GM19351 (cell line): Measurements from ENCODE around the gene RNF167.

Experiments
- ATAC-seq: cut with Tn5 transposase; IDR thresholded peaks from one replicate; pipeline ENCODE4 v1.9.1; 2021; ENCODE audit warnings: mild to moderate bottlenecking, moderate library complexity; ENCODE audit not compliant: unreplicated experiment

RNF167 gene

DNA sequence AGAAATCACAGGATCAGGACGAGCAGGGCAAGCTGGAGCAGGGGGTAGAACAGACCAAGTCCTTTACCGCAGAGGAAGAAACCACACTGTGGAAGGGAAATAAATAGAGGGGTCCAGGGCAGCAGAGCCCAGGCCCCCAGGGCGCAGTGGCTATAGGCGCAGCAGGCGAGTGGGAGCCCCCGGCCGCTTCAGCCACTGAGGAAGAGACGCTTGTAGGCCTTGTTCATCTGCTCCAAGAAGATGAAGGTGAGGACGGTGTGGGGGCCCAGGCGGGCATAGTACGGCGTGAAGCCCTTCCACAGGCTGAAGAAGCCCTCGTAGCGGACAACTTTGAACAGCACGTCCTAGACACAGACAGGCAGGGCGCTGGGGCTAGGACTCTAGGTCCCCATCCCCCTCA, 2.5 kb upstream of the RNF167 start:
- ATAC-seq: no peak

DNA sequence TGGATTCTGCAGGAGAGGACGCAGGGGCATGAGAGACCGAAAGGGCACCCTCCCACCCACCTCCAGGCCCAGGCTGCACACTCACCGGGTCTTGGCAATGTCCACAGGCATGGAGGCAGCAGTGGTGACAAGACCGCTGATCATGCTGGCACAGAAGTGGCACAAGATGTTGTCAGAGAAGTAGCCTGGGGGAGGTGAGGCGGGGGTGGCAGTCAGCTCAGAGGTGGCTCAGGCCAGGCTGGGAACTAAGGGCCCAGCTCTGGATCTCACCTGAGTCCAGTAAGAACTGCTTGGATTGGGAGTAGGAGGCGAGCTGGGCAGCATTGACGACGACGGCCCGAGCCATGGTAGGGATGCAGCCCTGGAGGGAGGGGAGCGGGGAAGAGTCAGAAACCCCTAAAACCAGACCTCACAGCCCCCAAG, 2.0 kb upstream of the RNF167 start:
- ATAC-seq: no peak

DNA sequence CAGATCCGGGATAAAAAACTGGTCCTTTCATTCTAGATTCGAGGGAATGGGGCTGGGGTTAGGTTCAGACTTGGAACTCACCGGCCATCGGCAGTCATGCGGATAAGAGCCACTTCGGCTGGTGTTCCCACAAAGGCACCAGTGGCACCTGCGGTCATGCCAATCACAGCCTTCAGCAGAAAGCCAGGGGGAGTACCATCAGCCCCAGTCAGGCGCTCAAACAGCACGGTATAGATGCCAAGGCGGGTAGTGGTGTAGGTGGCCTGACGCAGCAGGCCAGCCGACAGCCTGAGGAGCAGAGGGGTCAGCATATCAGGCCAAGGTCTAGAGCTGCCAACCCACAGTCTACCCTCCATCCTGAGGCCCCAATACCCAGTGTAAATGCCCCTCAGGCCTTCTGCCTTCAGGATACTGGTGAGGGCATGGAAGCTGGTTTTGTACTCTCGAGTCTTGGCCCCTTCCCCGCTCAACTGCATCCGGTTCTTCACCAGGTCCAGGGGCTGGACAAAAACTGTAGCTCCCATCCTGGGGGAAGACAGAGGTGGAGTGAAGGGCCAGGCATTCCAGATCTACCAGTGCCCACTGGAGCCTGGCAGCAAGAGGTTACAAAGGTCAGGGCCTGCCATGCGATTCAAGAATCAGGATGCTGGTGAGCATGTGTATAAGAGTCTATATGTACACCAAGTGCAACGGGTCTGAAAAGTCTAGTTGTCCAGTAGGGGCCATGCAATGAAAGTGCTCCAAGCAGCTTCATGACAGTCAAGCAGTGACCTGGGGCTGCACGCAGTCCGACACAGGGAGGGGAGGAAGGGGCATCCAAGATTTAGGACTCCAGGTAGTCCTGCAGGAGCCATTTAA, 1.2 kb upstream of the RNF167 start:
- no peak for ATAC-seq

DNA sequence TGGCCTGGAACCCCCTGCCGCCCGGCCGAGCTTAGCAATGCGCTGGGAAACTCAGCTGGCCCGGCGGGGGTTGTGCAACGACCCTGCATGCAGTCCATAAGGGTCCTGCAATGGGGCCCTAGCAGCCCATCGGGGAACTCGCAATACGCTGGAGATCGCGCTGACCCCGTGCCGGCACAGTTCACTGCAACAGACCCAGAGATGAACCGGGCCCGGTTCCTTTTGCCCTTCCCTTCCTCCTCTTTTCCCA, 597 bp upstream of the RNF167 start:
- ATAC-seq: peak; percentile 2

DNA sequence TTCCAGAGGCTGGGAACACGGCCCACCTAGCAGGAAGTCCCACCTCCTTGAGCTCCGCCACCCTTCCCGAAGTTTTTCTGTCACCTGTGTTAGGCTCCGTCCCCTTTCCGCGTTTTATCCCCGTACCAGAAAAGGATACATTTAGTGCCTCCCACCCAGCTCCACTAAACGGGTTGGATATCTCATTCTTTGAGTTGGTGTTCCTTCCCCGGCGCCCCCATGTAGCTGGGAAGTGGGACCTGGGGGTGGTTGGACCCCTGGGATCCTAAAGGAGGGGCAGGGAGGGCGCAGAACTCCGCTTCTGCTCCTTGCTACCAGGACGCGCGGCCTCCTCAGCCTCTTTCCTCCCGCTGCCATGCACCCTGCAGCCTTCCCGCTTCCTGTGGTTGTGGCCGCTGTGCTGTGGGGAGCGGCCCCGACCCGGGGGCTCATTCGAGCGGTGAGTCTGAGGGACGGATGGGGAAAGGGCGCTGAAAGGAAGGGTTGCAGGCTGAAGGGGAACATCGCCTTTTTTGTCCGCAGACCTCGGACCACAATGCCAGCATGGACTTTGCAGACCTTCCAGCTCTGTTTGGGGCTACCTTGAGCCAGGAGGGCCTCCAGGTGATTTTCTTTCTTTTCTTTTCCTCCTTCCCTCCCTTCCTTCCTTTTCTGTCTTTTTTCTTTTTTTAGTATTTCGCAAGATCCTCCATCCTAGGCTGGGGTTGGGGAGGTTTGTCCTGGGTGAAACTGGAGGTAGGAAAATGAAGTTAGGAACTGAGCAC, 669 bp downstream of the RNF167 start:
- ATAC-seq: no peak

DNA sequence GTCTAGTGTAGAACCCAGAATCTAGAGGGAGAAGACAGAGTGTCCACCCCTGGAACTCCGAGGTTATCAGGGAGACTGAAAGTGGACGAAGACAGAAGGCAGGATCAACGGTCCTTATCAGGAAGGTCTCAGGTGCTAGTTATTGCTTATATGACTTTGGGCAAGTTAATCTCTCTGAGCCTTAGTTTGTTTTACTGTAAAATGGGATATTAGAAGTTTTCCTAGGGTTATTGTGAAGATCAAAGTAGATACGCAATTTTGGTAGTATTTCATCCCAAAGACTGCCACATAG, 1.2 kb downstream of the RNF167 start:
- ATAC-seq: no peak

DNA sequence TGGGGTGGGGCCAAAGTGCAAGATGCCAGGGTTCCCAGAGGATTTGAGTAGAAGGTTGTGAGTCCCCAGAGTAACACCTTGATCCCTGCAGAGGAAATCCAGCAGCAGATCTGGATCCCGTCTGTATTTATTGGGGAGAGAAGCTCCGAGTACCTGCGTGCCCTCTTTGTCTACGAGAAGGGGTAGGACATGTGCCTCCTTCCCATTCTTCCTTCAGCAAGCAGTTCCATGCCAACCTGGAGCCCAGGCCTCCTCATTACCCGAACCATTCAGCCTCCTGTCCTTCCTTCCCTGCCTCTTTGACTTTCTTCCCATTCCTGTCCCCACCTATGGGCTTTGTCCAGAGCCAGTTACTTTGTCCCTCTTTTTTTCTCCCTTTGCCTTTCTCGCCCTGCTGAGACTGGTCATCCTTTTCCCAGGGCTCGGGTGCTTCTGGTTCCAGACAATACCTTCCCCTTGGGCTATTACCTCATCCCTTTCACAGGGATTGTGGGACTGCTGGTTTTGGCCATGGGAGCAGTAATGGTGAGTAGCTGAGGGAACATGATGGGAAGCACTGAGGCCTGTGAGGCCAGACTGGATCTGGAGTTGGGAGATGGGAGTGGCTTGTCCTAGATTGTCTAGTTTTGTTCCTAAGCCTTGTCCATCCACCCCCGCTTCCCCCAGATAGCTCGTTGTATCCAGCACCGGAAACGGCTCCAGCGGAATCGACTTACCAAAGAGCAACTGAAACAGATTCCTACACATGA, 2.9 kb downstream of the RNF167 start:
- ATAC-seq: no peak

DNA sequence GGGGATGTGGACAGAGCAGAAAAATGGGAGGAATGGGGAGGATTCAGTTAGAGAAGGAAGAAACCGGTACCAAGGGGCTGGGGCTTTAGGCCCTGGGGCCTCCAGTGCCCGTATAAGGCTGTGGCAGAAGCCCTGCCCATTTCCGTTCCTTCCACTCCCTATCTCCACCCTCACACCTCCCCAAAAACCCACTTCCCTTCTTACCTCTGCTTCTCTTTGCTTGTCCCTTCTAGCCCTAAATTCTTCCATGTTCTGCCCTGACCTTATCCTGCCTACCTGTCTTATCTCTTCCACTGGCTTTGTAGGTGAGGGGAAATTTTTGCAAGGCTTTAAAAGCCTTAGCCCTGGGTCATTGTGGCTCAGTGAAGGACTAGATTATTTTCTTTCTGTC, 4.1 kb downstream of the RNF167 start:
- ATAC-seq: no peak

DNA sequence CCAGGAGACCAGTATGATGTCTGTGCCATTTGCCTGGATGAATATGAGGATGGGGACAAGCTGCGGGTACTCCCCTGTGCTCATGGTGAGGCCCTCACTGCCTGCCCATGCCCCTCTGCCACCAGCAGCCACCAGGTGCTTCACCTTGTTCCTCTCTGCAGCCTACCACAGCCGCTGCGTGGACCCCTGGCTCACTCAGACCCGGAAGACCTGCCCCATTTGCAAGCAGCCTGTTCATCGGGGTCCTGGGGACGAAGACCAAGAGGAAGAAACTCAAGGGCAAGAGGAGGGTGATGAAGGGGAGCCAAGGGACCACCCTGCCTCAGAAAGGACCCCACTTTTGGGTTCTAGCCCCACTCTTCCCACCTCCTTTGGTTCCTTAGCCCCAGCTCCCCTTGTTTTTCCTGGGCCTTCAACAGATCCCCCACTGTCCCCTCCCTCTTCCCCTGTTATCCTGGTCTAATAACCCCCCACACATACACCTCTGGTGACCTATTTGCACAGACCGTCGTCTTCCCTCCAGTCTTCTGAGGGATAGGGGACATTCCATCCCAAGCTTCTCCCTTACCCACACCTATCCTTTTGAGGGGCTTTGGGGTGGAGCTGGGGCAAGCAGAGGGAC, 4.6 kb downstream of the RNF167 start:
- ATAC-seq: no peak

DNA sequence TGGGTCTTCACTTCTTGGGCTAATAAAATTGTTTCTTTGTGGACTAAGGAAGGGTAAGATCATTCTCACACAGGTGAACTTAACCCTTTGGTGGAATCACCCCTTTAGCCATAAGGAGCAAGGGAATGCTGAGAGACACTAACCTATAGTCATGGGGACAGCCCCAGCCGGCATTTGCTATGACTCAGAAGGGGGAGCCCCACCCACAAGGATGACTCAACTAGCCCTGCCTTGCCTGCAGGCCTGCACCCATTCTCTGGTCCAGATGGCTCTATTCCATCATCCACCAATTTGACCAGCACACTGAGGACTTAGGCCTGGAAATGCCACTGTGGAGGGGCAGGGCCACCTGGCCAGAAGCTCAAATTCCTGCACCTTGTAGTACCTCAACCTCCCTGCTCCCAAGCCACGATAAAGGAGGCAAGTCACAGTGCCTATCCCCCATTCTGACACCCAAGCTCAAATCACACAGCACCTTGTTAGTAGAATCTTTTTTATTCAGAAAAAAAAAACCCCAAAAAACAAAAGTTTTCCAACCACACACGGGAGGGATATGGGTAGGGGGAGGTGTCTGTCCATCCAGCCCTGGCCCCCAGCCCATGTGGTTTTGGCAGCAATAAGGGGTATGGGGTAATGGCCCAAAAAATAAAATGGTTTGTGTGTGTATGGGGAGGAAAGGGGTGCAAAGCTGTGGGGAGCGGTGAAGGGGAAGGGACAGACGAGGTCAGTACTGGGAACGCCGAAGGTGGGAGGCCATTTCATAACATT, 5.3 kb downstream of the RNF167 start:
- ATAC-seq: no peak

DNA sequence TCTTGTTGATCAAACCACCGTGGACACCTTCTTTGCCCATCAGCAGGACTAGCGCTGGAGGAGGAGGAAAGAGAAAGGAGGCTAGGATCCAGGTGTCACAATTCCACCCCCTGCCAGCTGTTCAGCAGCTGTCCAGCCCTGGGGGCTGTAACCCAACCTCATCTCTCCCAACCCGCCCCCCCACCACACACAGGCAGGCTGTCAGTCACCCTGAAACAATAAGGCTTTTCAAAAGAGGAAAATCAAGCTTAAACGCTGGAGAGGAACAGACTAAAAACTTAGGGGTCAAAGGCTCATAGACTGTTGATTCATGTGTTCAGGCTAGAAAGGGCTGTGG, 5.8 kb downstream of the RNF167 start:
- no peak for ATAC-seq

DNA sequence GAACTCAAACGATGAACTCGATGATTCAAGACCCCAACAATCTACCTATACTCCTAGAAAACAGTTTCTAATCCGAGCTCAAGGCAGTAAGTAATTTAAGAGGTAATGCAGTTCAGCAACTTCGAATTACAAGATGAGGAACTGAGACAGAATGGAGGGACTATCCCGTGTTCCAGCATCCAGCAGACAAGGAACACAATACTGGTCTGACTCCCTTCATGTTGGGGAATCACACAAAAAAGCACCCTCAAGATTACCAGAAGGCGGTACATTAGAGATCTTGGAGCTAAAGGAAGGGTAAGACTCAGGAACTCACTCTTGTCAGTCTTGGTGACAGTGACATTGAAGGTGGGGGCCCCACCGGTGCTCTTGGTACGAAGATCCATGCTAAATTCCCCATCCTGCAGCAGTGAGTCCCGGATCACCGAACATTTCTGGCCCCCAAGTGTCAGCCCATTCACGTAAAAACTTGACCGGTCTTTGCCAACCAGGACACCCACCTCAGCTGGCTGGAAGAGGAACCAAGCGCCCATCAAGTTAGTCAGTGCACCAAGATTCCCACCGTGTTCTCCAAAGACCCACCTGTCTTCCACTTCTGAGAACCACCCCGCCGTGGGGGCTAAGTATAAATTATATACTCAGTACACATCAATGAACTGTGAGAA, 6.4 kb downstream of the RNF167 start:
- ATAC-seq: no peak

DNA sequence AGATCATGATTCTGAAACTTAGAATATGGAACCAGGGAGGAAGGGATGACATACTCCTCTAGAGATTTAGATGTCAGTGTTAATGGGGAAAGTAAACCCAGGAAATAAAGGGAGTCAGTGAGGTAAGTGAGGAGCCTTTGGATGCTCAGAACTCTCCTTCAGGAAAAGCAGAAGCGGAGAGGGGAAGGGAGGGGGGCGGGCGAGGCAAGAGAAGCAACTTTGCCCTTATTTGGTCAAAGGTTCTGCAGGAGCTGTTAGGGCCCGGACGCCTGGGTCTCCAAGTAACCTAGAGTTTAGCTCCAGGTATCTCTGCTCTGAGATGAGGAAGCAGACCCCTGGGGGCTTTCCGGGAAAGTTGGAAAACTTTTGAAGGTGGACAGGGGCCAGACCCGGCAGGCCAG, 6.9 kb downstream of the RNF167 start:
- ATAC-seq: no peak

DNA sequence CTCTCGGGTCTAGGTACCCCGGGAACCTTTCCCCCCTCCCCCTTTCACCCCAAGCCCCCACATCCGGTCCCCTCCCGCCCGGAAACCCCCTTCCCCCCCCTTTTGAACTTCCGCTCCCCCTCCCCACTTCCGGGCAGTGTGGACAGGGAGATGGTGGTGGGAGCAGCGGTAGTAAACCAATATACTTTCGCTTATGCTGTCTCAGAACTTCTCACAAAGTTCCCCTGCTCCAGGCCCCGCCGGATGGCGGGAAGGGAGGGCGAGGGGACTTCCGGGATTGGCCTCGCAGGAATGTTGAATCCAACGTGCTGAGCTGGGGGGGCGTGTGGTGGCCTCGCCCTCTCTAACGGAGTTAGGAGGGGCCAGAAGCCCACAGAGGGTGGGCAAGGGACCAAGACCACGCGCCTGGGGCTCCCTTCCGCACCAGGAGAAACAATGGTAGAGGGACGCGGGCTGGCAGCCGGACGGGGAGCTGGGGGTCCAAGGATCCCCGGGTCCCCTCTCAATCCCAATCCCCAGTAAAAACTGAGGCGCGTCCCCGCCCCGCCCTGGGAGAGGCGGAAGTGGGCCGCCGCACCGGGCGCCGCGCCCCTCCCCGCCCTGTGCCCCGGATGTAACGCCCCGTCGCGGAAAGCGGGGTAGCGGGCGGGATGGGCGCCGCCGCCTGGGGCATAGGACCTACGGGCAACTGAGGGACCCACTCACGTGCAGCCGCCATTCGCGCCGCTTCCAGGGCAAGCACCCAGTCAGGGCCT, 7.5 kb downstream of the RNF167 start:
- no peak for ATAC-seq

DNA sequence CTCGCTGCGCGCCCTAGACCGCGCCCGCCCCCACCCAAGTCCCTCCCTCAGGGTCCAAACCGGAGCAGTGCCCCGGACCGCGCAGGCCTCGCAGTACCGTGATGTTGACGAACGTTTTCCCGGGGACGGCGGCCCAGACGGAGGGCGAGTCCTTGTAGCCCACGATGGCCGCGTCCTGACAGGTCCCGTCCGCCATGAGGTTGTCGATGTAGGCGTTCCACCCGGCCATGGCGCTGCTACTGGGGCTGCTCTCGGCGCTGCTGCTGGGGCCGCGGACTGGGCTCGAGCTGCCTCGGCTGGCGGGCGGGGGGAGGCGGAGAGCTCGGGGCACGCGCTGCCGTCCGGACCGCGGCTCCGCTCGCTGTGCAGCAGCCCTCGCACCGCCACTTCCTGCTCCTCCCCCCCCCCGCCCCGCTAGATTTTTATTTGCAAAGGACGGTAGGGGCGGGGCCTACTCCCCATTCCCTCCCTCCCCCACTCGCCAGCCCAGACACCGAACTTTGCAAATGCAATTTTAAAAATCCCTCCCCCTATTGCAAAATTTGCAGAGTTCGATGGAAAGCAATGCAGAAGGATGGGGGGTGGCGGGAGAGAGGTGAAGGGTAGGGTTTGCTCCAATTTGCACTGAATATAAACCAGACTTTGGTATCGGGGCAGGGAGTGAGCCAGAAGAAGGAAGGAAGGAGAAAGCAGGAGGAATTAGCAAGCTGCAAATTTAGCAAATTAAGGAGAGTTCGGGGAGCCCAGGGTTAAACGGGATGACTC, 8.3 kb downstream of the RNF167 start, which contains the start of gene PFN1:
TSS of gene PFN1 (minus strand) at position 365 of the 765 bp plus-strand sequence. CDS start at position 229, 136 bp downstream.
- no peak for ATAC-seq

DNA sequence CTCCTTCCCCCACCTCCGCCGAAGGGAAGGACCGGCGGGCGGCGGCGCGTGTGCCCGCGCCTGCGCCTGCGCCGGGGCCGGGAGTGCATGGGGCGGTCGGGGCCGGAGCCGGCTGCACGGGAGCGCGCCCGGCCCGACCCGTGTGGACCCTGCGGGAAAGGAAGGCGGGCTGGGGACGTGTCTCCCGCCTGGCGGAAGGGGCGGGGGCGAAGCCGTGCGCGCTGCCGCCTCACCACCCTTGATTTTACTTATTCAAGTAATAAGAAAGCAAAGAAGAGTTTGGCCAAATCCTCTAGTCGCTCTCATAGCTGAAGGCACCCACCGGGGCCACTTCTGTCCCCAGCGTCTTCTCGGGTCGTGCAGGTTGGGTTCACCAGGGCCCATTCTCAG, 8.9 kb downstream of the RNF167 start:
- ATAC-seq: peak; percentile 30

DNA sequence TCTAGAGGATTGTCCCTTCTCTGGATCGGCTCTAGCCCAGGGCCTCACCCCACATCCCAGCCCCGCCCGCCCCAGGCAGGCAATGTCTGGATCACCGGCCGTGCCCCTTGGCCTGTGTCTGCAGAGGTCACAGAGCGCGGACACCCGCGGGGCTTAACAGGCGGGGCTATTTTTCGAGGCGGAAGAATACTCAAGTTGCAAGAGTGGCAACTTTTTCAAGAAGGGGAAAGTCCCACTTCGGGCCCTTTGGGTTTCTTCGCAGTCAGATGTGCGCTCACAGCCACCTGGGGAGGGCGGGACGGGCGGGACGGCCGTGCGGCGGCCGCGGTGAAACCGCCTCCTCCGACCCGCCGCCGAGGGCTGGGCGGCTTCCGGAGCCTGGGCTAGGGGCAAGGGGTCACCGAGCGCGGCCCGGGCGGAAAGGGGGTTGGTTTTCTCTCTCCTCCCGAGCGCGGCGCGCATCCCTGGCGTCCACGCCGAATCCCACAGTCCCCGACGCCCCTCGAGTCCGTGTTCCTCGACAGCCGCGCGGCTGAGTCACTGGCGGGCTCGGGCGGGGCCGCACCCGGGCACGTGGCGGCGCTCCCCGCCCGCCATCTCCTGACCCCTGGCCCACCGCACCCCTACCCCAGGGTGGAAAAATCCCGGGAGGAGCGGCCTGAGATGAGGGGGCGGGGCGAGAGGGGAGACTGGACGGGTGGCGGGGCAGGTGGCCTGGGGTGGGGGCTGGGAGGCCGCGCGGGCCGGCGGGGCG, 9.4 kb downstream of the RNF167 start:
- peak; percentile 31 for ATAC-seq

DNA sequence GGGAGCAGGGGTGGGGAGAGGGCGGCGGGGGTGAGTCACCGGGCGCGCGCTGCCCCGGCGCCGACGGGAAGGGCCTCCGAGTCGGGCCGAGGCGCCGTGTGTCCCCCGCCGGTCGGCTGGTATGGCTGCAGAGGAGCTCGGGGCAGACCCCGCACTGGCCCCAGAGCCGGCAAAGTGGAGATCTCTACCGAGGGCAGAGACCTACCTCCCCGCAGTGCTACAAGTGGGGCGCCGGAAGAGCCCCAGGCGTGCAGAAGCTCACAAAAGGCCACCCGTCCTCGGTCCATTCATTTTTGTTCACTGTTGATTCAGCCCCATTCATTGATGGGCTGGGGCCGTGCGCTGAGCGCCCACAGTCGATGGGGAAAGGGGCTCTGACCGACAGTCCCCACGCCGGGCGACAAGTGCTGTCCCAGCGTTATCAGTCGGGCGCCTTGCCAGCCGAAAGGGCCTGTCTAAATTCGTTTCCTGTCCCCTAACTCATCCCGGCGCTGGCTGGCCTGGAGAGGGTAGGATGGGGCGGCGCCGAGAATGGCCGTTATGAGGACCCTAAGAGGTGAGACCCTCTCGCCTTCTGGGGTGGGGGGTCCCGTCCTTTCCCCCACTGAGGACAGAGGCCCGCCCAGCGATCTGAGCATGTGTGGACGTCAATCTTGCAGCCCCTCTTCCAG, 10.1 kb downstream of the RNF167 start:
- ATAC-seq: no peak
